GM21360 (cell line): ENCODE results near the gene GORASP1.
A peak's percentile ranks its signal among the peaks of the same experiment; 100 is the strongest.

Source experiments
- ATAC-seq: cut with Tn5 transposase; IDR thresholded peaks from one replicate; pipeline ENCODE4 v1.9.1; 2021; ENCODE audit warnings: mild to moderate bottlenecking, moderate library complexity; ENCODE audit not compliant: unreplicated experiment

The GORASP1 gene

DNA sequence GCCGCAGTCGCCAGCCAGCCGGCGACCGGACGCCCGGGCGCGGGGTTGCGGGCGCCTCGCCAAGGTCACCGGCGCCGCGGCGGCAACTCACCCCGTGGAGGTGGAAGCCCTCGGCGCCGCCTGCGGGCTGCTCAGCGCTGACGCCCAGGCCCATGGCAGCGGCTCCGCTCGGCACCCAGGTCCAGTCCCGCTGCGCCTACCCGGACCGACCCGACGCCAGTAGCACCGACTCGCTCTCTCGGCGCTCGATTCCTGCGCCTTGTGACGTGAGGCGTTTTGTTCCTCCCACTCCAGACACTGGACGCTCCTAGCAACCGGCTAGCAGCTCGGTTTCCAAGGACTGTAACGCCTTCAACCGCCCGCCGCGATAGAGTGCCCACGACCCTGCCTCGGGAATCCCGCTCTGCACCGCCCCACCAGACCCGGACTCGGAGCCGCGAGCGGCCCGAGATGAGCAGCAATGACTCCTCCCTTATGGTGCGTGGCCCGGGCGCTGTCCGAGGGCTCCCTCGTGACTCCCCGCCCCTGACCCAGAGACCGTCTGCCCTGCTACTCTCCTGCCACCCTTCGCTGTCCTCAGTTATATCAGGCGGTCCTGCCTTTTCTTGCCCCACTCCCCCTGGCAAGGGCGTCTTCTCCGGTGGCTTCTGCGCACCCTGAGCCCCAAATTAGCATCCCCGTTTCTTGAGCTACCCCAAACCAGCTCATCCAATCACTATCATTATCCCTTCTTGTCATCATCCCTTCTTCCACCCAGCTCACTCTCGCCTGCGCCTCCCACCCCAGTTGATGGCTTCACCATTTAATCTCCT, at the start of gene GORASP1, which contains the start of gene TTC21A:
Gene GORASP1, minus strand, starts transcription at position 240 of the 812 bp plus-strand sequence. Its CDS starts 86 bp downstream, at position 154.
Gene TTC21A, plus strand, starts transcription at position 293 of the 812 bp plus-strand sequence. Its CDS starts 158 bp downstream, at position 451.
- ATAC-seq, result peak; percentile 43

DNA sequence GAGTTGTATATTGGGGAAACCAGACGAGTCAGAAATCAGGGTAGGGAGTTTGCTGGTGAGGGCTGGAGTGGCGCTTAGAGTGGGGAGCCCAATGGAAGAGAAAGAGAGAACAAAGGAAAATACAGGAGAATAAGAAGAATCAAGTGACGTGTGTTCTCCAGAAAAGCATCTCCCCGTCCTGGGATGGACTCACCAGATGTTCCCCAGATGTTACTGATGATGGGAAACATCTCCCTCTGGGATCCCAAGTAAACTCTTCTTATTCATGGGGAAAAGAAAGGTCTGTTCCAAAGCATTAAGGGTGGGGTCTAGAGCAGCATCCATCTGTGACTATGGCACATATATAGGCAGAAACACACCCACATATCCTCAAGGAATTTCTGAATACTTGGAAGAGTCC, 49.0 kb upstream of the GORASP1 start:
- ATAC-seq, result no peak

- ATAC-seq, result no peak
Observed at GRCh38 chr3:39154280-39155021, 47.0 kb upstream of the GORASP1 start.

DNA sequence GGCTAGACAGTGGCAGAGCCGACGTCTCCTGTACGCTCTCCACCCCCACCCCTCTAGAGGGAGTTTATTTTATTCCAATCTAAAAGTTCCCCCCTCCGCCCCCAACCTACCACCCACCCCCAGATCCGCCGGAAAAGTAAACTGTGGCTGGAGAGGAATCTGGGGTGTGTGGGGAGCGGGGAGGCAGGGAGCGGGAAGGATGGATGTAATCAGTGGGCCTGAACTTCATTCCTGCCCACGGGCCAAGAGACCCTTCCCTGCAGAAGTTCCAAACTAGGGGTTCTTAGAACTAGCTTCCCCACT, 46.5 kb upstream of the GORASP1 start:
- ATAC-seq, result no peak

- no peak for ATAC-seq
Observed at GRCh38 chr3:39150803-39151631, 43.6 kb upstream of the GORASP1 start.

GRCh38 chr3:39150148-39150802, 42.8 kb upstream of the GORASP1 start:
- ATAC-seq, result no peak

DNA sequence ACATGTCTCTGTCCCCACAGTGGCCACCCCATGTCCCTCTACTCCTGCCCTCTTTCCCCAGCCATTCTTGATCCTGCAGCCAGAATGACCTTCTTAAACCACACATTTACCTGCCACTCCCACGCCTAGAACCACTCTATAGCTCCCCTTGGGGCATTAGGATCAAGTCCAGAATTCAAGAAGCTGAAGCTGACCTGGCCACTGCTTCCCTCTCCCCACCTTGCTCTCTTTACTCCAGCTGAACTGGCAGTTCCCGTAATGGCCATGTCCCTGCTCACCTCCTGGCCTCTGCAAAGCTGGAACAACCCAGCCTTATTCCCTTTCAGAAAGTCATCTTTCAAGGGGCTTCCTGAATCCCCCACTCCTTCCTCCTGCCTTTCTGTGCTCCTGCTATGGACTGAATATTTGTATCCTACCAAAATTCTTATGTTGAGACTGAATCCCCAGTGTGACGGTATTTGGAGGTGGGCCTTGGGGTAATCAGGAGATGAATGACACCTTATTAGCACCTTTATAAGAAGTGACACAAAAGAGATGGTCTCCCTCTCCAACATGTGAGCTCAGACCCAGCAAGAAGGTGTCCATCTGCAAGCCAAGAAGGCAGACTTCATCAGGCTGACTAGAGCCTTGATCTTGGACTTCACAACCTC, 42.2 kb upstream of the GORASP1 start:
- ATAC-seq, result no peak

- no peak for ATAC-seq
Observed at GRCh38 chr3:39149059-39149455, 41.6 kb upstream of the GORASP1 start.

DNA sequence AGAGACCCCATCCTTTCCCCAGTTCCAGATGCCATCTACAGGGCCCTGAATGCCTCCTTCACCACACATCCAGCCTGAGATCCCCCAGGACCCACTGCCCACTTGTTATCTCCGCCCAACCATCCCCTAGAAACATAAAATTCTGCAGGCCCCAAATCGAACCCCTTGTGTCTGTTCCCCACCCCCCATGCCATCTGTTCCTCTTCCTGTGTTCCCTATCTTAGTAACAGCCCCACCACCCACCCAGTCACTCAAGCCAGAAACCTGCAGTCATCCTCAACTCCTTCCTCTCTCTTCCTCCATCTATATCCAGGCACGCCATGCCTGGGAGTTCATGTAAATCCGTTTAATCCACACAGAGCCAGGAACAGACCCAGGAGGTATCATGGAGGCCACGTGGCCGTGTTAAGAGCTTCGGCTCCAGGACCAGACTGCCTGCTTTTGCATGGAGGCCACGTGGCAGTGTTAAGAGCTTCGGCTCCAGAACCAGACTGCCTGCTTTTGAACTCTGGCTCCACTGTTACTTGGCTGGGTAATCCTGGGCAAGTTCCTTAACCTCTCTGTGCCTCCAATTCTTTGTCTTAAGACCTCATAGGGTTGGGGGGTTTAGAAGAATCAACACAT, 41.1 kb upstream of the GORASP1 start:
- ATAC-seq, result no peak

GRCh38 chr3:39147711-39148434, 40.4 kb upstream of the GORASP1 start:
- ATAC-seq, result no peak

DNA sequence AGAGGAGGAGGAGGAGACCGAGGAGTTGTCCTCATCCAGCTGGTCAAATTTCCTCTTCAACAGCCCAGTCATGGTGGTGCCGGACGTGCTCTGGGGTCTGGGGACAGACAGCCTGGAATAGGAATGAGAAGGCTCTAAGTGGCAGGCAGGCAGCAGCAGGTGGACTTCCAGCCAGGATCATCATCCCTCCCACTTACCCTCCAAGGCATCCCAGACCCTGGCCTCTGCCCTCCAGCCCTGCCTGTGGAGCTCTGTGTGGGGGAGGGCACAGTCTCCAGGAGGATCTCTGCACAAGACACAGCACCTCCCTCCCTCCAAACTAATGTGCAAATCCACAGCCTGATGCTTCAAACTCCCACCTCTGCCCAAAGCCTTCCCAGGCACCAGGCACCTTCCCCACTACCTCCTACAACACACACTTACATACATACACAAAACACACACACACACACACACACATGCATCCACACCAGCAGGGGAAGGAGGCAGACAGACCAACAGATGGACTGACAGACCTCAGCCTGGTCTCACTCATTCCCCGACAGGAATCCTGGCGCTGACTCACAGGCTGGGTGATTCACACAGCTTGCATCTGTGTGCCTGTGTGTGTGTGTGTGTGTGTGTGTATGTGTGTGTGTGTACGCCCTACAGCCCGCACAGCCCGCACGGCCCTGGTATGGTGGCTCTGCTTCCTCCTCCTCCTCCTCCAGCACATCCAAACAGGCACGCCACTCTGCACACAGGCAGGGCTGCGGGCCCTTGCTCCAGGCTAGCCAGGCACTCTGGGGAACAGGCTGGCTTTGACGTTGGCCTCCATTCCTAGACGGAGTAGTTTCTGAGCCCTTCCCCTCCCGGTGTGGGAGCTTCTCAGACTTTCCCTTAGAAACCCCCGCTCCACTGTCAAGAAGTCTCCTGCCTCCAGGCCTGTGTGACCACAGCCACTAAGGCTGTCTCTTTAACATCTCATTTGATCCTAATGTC, 39.5 kb upstream of the GORASP1 start:
- no peak for ATAC-seq

DNA sequence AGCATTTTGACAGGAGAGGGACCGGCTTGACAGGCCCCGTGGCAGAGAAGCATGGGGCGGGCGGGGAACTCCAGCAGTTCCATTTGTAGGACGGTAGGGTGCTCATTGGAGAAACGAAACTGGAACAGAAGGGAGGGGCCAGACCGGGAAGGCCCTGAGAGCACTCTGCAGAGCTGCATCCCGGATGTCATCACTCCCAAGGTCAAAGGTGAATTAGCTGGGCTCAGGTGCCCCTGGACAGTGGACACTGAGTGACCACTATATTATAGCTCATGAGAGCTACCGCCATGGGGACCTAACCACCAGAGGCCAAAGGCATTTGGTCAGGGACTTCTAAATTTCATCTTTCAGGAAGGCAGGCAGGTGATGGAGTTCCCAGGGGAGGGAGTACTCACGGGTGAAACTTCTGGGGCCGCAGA, 38.7 kb upstream of the GORASP1 start:
- no peak for ATAC-seq

DNA sequence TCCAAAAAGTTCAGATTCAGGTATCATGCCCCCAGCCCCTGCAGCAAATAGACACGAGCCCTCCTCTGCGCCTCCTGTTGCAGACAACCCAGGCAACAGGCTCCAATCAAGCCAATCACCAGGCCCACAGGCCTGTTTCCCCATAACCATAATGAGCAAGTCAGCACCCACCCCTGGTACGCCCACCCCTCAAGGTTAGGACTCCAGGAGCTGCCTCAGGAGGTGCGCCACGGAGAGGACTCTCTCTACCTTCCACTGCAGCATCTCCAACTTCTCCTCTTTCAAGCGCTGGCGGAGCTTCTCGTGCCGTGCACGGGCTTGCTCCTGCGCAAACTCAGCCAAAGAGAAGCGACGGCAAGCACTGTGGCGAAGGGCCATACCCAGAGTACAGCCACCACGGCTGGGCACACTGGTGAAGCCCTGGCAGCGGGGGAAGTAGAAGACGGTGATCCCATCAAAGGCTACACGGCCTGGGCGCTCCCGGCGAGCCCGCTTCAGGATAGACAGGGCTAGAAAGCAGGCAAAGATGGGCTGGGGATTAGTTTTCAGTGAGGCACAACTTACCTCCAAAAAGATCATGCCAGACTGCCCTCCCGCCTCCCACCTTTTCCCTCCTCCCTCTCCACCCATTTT, 37.4 kb upstream of the GORASP1 start:
- no peak for ATAC-seq

DNA sequence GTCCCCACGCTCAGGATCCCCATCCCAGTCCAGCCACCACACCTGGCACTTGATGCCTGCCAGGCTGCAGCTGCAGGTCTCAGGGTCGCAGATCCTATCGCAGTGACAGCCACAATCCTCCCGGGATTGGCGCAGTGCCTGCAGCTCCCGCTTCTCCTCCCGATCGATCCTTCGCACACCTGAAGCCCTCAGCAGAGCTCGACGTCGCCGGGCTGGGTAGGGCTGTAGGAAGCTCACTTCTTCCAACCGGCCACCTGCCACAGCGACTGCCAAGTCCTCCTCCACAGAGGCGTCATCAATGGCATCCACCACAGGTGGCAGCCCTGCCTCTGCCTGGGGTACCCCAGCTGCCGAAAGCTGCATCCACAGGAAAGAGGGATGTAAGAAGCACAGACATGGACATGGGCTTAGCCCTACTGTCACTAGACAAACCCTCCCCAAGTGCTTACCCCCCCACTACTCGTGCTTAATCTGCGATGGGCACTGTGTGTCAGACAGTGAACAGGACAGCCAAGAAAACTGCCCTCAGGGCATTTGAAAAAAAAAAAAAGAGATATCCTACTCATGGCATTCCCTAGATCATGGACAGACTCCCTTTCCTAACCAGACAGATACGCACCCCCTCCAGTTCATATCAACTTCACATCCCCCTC, 36.8 kb upstream of the GORASP1 start:
- no peak for ATAC-seq

DNA sequence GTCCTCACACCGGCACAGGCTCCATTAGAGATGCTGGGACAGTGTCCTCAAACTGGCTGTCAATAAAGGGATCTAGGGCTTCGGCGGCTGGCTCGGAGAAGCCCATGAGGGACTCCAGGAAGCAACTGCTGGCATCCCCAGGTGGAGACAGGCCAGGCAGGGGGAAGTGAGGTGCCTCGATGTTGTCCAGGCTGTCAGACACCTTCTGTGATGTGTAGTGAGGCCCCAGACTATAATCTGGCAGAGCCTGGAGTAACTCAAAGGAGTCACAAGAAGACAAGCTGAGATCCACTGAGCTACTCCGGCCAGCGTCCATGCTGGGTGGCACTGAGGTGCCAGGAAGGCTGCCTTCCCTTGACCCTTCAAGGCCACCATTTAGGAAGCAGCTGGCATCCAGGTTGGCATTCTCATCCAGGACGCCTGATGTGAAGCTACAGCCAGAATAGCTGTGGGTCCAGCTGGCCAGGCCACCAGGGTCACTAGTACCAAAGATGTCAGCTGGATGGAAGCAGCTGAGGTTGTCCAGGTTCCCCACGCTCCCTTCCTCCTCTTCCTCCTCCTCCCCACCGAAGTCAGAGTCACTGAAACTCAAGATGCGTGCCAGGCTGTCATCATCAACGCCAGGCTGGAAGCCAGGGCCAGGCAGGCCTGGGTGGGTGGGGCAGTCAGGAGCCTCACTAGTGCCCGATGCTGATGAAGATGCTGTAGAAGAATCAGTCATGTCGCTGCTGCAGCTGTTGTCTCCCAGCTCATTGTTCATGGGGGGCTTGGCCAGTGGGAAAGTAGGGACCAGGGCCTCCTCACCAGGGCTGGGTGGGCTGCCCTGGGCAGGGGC, 35.8 kb upstream of the GORASP1 start:
- no peak for ATAC-seq

DNA sequence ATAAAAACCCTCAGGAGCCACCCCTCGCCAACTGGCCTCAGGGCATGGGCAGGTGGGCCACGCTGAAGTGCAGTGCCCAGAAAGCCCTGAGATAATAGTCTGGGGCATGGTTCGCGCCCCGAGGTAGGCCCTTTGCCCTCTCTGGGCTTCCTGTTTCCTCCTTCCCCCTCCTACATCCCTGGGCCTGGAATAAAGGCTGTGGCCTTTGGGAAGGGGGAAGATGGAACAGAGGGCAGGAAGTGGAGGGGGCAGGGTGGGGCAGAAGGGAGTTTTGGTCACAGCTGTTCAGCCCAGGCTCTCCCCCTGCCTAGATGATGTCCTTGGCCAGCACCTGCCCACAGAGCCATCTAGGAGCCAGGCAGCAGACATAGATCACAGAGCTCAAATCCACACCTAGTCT, 34.6 kb upstream of the GORASP1 start:
- no peak for ATAC-seq
